GM13977 (cell line): ENCODE results near the gene PANX3.

Experiments
- DNase-seq: peaks from one replicate; pipeline ENCODE4 v3.0.0; 2012; ENCODE audit warnings: low spot score
- in situ Hi-C: fragments of 300-500 bp; cut with MboI; formaldehyde crosslinking; loops from one replicate; pipeline ENCODE4 v1.12.0; 2022; ENCODE audit warnings: low sequenced_read_pairs, low pct_unique_long_range_greater_than_20kb, mixed read lengths, inconsistent platforms; ENCODE audit not compliant: unreplicated experiment
- TF ChIP-seq, protein P1 (sequence below): IDR thresholded peaks from 2 replicates; pipeline ENCODE4 v1.5.1; 2012; ENCODE audit warnings: mild to moderate bottlenecking, control low read depth; ENCODE audit not compliant: insufficient read depth; ENCODE audit errors: extremely low read depth, missing control alignments

PANX3 gene, protein sequence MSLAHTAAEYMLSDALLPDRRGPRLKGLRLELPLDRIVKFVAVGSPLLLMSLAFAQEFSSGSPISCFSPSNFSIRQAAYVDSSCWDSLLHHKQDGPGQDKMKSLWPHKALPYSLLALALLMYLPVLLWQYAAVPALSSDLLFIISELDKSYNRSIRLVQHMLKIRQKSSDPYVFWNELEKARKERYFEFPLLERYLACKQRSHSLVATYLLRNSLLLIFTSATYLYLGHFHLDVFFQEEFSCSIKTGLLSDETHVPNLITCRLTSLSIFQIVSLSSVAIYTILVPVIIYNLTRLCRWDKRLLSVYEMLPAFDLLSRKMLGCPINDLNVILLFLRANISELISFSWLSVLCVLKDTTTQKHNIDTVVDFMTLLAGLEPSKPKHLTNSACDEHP

DNA sequence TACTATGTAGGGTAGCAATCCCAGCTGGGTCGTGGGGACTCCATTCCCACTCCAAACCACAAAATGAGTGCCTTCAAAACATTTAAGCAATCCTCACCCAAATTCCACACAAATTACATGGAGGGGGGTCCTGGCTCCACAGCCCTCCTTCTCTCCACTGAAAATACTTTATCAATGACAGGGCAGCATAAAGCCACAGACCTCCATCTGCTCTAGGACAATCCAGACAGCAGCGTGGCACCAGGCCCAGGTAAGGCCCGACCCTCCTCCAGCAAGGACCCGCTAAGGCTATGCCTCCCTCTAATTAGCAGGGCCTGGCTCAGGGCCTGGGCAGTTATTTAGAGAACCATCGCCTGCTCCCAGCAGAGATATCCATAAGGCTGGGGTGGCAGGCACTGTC is at the start of gene PANX3:
PANX3 (plus strand) TSS at position 365 of the 400 bp plus-strand sequence. CDS start 129 bp downstream, outside the sequence.
- TF ChIP-seq, protein P1, sequence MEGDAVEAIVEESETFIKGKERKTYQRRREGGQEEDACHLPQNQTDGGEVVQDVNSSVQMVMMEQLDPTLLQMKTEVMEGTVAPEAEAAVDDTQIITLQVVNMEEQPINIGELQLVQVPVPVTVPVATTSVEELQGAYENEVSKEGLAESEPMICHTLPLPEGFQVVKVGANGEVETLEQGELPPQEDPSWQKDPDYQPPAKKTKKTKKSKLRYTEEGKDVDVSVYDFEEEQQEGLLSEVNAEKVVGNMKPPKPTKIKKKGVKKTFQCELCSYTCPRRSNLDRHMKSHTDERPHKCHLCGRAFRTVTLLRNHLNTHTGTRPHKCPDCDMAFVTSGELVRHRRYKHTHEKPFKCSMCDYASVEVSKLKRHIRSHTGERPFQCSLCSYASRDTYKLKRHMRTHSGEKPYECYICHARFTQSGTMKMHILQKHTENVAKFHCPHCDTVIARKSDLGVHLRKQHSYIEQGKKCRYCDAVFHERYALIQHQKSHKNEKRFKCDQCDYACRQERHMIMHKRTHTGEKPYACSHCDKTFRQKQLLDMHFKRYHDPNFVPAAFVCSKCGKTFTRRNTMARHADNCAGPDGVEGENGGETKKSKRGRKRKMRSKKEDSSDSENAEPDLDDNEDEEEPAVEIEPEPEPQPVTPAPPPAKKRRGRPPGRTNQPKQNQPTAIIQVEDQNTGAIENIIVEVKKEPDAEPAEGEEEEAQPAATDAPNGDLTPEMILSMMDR = no peak
- in situ Hi-C loops = no loop called here
- DNase-seq = no peak

DNA sequence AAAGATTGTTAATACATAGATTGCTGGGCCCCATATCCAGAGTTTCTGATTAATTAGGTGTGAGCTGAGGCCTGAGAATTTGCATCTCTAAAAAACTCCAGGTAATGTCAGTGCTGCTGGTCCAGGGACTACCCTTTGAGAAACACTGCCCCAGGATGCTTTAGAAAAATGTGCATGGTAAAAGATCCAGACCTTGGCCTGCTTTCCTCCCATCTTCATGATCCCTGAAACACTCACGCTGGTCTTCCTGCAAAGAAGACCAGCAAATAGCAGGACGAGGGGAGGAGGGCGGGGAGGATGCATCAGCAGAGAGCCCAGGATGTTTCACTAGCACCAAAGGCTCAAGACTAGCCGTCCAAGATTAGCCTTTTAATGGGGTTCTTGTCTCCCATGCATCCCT is 41.5 kb upstream of the PANX3 start, which contains the start of gene OR8A1:
OR8A1 (plus strand) TSS at position 301 of the 400 bp plus-strand sequence. CDS start 123 bp downstream, outside the sequence.
- DNase-seq = no peak
- TF ChIP-seq, protein P1 = no peak
- in situ Hi-C loops = no loop called here

DNA sequence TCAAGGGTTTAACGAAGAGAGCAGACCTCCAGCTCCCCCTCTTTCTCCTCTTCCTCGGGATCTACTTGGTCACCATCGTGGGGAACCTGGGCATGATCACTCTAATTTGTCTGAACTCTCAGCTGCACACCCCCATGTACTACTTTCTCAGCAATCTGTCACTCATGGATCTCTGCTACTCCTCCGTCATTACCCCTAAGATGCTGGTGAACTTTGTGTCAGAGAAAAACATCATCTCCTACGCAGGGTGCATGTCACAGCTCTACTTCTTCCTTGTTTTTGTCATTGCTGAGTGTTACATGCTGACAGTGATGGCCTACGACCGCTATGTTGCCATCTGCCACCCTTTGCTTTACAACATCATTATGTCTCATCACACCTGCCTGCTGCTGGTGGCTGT is 41.1 kb upstream of the PANX3 start:
- in situ Hi-C loops = no loop called here
- TF ChIP-seq, protein P1 = no peak
- DNase-seq = no peak

DNA sequence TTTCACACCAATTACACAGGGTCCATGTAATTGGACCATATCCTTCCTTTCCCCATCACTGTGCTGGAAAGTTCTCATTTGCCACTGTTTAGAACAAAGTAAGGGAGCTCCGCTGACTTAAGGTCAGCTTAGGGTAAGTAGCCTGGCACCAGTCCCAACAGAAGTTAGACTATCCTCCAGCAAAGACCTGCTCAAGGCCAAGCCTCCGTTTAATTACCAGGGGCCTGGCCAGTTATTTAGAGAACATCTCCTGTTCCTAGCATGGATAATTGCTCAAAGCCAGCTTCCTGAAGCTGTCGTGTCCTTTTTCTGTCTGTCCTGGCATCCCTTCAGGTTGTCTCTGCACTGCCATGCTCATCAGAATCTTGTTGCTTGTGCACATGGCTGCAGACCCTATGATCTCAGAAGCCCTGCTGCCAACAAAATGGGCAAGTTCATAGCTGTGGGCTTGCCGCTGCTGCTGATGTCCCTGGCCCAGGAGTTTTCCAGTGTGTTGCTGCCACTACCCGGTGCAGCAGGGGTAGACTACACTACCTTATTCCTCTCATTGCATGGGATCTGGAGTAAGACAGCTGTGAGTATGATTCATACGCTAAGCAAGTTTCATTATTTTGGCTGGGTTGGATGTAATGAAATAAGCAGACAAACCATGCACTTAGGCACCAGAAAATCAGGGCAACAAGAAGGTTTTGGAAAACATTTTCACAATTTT is 33.4 kb upstream of the PANX3 start:
- TF ChIP-seq, protein P1 = no peak
- in situ Hi-C loops = loop anchor here (25.0 kb wide), 1 partner anchor 516 kb away; no protein-coding TSS in a partner anchor
- DNase-seq = no peak

DNA sequence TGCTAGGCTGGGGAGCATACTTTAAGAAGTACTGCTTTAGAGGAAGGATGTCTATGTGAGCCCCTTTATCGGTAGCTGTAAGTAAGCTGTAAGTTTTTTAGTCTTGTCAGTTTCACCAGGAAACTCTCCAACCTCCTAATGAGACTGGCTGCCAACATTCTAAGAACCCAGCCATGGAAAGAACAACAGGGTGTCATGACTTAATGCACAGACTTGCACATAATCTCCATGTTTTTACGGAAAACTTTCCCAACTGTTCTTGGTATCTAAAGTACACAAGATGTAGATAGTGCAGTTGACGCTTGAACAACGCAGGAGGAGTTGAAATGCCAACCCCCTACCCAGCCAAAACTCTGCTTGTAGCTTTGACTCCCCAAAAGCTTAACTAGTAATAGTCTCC is 32.5 kb upstream of the PANX3 start:
- in situ Hi-C loops = loop anchor here (25.0 kb wide), 1 partner anchor 516 kb away; no protein-coding TSS in a partner anchor
- no peak for DNase-seq
- TF ChIP-seq, protein P1 = no peak

DNA sequence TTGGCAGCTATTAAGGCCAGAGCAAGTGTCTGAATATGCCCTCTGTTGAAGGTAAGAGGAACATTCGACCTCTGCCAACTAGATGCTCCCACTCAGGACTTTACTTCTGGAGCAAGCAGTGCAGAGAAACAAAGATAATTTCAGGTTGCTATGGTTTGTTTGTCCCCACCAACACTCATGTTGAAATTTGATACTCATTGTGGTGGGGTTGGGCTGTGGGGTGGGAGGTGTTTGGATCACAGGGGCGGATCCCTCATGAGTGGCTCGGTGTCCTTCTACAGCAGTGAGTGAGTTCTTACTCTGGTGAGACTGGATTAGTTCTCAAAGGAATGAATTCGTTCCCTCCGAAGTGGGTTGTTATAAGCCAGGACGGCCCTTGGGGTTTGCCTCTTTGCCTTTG is 29.4 kb upstream of the PANX3 start:
- TF ChIP-seq, protein P1 = no peak
- DNase-seq = no peak
- in situ Hi-C loops = loop anchor here (10.0 to 25.0 kb wide), 2 partner anchors 177 to 520 kb away; no protein-coding TSS in a partner anchor
